ENCODE data around the gene ARHGAP28.
"Not testable (repeated sequence)": the region's sequence is repeated elsewhere in the genome, so short reads cannot be mapped to it uniquely, and the experiment has no call there.

The ARHGAP28 gene

DNA sequence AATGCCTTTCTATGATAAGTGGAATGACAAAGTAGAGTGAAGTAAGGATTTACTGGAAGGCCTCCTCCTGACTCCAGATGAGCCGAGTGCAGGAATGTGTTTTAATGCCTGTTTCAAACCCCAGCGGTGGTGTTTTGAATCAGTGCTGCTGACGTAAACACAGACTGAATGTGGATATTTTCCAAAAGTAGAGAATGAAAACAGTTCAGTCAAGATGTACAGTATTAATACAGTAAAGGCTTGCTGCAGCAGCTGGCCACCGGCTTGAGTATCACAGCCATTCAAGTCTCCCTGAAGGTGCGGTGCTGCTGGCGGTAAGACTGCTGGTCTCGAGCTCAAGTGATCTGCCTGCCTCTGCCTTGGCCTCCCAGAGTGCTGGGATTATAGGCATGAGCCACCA, 46.7 kb downstream of the ARHGAP28 start:
- DNase-seq, result no peak

DNA sequence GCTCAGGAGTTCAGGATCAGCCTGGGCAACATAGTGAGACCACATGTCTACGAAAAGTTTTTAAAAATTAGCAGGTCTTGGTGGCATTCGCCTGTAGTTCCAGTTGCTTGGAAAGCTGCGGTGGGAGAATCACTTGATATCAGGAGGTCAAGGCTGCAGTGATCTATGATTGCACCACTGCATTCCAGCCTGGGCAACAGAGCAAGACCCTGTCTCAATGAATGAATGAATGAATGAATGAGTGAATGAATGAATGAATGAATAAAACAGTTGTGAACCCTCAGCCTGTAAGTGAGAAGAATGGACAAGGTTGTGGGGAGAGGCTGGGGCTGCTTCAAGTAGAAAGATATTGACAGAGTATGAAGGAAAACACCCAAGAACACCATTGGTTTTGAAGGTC, 48.0 kb downstream of the ARHGAP28 start:
- no peak for DNase-seq

DNA sequence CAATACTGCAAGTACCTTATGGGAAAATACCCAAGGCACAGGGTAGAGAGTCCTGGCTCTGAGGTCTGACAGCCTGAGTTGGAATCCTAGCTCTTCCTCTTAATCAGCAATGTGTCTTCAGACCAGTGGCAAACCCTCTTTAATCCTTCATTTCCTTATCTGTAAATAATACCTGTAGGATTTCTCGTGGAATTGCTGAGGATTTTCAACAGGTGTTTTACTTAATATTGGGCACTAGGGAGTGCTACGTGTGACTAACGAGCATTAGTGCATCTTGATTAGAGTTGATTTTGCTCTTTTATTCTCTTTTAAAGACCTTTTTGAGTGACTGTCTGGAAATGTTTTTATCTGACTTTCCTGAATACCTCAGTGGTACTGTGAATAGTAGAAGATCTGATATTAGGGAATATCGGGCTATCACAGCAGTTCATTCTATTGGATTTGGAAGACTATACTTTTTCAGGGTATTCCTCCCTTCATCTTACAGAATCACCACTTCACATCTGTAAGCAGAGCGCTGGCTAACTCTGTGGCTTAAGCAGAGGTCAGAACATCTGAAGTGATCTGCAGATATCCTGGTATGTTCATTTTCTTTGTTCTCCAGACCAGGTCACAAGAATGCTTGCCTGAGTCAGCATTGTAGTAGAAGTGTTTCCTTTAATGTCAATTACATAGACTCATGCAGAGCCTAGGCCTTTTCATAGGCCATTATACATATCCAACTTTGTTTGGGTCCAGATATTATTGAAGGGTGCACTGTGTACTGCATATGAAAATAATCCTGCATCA, 49.1 kb downstream of the ARHGAP28 start:
- no peak for DNase-seq

DNA sequence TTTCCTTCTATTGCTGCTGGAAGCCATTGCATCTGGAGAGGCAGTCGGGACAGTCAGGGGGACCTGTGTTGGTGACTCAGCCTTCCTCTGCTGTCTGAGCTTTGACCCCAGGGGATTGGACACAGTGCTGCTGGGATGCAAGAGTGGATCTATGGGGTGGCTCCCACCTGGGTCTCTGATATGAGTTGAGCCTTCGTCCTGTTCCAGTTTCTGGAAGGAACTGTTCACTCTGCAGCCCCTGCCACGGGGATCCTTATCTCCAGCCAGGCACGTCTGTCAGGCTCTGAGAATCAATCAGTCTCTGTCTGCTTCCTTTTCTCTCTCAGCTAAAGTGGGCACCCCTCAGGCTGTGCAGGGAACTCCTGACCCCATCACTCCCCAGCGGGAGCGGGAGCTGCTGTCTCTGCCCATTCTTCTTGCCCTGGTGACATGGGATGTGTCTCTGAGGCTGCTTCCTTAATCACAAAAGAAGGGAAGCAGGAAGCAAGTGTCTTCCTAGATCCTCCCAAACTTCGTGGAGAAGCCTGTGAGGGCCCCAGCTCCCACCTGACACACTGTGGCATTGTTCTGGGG, 51.7 kb downstream of the ARHGAP28 start:
- DNase-seq, result no peak

DNA sequence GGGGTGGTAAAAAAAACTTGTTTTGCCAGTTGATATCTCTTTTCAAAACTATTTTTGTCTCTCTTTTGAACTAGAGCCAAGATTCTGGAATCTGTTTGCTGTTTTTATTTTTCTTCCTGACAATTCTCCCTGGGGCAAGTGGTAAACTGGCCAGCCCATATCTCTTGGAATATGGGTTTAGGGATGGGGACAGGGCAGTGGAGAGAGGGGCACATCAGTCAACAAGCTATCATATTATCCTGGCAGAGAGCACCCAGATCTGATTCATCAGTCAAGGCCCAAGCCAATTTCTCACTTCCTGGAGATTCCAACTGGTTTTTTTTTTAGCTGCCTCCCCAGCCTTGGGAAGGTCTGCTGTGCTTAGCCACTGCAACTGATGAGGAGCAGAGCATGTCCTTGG, 52.3 kb downstream of the ARHGAP28 start:
- DNase-seq, result no peak

DNA sequence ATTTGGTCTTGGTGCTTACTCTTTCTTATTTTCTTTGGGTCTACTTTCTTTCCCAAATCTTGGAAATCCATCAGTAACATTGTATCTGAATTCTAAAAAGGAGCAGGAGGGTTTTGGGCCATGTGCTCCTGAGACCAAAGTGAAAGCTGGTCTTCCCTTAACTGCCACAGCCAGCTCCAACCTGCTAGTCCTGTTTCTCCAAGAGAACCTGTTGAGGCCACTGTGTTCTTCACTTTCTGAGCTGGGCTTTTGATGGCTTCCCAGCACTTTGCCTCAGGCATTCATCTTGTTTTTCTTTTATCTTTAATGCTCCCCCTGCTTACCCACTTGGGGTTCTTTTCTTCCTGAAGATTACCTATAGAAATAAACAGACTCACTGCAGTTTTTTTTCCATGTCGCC, 53.3 kb downstream of the ARHGAP28 start:
- no peak for DNase-seq

DNA sequence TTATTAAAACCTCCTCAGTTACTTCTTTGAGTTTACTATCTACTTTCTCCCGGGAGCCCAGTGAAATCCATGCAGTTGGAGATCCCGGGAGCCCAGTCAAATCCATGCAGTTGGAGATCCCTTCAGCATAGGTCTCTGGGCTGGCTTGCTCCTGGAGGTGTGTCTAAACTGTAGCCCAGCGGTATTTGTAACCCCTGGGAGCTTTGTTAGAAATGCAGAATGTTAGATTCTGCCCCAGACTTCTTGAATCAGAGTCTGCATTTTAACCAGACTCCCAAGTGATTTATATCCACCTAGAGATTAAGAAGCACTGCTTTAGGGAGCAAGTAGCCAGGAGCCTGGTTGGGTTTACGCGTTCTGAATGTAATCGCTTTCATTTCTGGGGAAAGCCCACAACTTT, 54.5 kb downstream of the ARHGAP28 start:
- no peak for DNase-seq

DNA sequence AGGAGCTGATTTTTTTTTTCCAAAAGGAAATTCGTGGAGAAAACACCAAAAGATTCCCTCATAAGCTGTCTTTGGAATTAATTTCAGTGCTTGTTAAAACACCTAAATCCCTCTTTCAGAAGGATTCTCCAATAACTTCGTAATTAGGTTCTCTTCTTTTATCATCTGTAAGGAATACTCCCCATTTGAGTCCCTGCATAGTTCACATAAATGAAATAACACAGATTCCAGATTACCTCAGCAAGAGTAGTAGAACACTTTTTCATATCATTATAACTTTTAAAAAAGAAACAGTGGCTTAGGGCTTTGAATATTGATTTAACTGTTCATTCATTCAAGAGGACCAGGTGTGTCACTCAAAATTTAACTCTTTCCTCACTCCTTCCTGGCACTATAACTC, 55.5 kb downstream of the ARHGAP28 start:
- DNase-seq, result no peak

DNA sequence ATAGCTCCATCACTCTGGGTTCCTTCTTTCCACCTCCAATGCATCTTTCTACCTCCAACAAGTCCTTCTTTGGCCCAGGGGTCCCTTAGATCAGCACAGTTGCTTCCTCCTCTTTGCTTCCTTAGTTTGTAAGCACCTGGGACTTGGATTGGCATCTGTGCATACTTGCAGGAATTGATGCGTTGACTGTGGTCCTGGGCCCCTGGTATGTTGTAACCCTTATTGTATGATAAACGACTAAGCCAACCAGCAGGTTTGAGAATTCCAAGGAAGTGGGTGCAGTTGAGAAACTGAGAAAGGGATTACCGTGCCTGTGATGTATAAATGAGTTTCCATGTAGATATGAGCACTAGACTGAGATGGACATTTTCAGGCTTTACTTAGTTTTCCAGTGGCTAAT, 55.9 kb downstream of the ARHGAP28 start:
- DNase-seq, result no peak

DNA sequence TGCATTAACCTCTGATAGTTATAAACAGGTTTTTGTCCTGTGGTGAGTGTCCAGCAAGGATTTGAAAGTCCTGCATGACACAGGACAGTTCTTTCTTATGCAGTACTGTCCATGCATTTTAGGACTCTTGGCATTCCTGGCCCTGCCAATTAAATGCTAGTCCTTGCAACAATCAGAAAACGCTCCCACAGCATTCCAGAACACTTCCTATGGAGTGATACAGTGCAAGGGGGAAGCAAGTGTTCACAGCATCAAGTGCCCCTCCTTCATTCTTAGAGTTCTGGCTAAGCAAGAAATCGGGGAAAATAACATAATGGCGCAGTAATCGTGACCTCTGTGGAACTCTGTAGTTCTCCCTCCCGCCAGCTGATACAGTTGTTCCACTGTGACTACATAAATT, 62.9 kb downstream of the ARHGAP28 start:
- DNase-seq, result no peak

DNA sequence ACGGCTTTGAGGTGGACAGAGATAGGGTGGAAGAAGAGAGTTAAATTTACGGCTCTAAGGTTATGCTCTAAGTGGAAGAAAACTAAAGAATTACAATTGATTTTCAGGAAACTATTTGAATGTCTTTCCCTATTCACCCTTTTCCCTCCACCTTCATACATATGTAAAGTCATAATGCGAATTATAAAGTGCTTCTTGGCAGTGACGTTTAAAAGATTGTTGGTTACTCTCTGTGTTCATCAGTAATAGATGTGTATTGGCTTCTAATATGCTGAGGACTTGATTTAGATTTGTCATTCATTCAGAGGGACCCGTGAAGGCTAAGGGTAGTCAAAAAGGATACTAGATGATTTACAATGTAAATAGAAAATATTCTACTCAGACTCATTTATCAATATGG, 63.9 kb downstream of the ARHGAP28 start:
- DNase-seq, result no peak

DNA sequence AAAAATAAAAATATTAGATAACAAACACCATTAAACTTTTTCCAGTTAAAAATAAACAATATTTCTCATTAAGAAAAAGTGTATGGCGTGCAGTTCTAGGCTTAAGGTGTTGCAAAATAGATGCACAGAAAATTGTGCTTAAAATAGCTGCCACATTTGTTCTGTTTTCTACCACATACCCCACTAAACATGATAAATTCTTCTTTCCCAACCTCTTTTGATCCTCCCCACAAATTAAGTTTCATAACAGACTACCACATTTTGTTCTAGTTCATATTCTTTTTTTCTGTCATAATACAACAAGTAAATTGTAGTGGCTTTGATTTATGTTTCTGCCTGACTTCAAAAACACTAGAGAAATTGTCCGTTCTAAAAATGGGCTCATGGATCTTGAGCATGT, 64.5 kb downstream of the ARHGAP28 start:
- DNase-seq, result no peak

DNA sequence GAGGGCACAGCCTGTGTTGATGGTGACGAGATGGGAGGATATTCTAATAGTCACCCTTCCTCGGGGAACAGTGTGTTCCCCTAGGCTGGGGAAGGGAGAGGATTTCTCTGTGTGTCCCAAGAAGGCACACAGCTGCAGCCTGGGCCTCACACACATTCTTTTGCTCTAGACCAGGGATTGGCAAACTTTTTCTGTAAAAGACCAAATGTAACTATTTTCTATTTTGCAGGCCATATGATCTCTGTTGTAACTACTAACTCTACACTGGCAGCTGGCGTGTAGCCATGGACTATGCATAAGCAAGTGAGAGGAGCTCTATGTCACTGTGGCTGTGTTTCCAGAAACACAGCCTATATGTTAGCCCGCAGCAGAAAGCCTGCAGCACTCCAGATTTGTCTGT, 65.8 kb downstream of the ARHGAP28 start:
- DNase-seq, result no peak

DNA sequence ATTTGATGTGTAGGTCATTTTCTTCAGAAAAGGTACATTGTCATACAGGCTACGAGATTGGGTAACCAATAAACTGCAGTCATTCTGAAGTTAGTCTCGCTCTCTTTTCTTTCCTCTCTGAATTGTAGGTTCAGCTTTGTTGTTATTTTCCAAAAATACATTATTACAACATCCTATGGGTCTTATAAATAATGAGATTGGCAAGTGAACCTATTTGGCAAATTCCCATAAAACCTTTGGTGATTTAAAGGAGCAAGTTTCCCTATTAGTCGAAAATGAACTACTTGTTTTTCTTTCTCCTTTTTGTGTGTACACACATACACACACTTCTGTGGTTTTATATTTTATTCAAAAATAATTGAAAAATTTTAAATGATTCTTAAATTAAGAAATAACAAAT, 67.0 kb downstream of the ARHGAP28 start:
- DNase-seq, result no peak

DNA sequence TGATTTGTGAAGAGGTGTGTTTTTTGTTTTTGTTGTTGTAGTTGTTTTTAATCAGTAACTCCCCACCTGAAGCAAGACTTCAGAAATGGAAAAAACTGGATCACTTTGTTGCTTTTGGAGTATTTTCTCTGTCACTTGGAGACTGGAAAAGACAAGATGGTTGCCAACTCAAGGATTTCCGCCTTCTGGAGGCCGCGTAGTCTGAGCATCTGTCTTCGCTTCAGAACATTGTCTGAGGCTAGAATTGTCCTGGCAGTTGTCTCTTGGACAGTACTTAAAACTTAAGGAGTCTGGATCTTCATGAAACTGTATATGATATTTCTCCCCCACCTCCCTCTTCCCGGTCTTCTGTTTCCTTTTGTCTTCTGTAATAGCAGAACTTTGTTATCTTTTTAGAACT, 67.7 kb downstream of the ARHGAP28 start:
- DNase-seq, result no peak

DNA sequence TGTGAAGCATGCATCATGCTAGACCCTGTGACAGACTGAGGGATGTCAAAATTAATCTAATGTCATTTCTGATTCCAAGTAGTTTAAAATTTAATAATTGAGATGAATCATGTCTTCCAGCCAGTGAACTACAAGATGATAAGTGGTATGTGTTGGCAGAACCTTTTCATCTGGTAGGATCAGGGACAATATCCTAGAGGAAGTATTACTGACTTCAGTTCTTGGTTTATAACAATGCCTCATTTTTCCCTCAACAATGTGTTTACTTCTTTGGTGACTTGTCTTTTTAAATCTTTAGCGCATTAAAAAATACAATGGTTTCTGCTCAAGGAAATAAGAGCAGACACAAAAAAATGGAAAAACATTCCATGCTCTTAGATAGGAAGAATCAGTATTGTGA, 69.4 kb downstream of the ARHGAP28 start:
- no peak for DNase-seq

DNA sequence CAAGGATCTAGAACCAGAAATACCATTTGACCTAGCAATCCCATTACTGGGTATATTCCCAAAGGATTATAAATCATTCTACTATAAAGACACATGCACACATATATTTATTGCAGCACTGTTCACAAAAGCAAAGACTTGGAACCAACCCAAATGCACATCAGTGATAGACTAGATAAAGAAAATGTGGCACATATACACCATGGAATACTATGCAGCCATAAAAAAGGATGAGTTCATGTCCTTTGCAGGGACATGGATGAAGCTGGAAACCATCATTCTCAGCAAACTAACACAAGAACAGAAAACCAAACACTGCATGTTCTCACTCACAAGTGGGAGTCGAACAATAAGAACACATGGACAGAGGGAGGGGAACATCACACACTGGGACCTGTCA, 70.8 kb downstream of the ARHGAP28 start:
- DNase-seq, result not testable (repeated sequence)

DNA sequence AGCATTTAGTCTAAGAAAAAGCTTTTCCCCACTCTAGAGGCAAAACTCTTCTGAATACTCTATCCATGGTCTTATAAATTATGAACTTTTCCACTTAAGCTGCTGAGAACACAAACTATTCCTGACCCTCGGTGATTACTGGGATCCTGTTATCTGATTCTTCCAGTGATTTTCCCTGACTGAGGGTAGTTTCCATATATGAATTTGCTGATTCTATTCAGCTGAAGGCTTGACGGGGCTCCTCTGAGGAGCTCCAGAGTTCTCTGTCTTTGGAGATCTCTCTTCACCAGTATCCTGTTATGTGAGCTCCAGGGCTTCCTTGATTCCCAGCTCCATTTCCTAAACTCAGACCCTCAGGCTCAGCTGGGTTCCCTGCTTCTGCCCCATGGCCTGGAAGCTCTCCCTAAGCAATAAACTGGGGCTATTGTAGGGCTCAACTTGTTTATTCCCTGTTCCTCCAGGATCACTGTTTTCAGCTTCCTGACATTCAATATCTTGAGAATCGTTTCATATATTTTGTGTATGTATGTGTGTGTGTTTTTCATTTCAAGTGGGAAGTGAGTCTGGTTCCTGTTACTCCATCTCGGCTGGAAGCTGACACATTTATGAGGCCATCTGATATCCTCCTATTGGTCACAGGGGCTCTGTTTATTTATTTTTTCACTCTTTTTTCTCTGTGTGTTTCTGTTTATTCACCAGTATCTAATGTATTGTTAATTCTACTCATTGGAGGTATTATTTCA, 78.2 kb downstream of the ARHGAP28 start:
- no peak for DNase-seq

DNA sequence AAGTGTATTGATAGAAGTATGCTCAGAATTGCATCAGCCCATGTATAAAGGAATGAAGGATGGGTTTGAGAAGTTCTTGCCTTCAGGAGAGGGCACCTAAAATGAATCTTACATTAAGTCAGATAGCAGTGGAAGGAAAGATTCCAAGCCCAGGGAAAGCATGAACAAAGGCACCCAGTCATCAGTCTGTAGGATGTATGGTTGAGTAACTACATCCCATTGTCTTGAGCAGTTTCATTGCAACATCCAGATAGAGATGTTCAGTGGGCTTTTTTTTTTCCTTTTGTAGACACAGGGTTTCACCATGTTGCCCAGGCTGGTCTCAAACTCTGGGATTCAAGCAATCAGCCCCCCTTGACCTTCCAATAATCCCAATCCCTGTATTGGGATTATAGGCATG, 80.7 kb downstream of the ARHGAP28 start:
- no peak for DNase-seq

DNA sequence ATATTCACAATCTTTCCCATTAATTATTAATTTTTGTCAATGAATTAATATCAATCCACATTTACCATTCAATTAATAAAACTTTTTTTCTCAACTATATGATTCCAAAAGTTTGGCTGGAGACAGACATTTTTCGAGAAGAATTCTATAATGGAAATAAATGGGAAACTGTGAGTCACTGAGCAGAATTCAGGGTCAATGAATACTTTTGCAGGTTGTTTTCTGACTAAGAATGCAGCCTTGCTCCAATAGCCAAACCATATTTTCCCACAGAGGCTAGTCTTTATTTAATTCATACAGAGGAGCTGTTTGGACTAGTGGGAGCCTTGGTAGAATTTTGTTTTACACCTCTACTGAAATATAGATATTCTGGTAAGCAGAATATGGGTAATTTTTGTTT, 82.3 kb downstream of the ARHGAP28 start:
- DNase-seq, result no peak

DNA sequence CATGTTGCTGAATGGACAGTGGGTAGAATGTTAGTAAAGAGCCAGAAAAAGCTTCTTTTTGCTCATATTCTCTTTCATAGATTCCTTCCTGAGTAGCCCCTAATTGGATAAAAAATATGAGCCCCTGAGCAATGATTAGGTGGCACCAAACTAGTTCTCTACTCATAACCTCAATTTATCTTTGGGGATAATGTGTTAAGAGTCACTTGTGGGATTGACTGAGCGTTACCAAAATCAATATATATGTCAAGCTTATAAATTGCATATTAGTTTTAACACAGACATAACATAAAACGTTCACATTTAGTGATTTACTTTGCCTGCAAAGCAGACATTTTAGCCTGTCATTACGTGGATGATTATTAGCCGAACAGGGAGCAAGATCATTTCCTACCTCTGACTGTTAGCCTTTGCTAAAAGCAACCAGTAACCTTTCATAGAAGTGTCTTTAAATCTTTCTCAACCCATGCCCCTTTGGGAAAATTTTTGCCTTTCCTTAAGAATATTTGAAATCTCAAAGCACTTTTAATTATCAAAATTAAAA, 85.4 kb downstream of the ARHGAP28 start:
- DNase-seq, result no peak

DNA sequence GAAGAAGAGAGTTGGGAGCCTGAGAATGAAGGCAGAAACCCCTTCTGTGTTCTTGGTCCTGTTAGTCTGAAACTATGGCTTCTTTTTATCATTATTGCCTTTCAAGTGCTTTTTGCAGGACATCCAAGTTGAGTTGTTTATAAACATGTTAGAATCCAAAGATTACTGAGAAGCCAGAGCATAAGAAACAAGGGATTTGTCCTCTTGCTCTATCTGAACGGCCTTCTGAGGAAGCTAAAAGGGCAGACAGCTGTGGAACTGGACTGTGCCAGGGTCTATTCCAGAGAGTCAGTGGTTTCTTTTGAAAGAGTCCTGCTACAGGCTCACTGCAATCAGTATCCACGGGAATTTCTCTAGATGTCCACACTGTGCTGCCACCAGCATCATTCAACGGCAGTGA, 86.6 kb downstream of the ARHGAP28 start:
- no peak for DNase-seq

DNA sequence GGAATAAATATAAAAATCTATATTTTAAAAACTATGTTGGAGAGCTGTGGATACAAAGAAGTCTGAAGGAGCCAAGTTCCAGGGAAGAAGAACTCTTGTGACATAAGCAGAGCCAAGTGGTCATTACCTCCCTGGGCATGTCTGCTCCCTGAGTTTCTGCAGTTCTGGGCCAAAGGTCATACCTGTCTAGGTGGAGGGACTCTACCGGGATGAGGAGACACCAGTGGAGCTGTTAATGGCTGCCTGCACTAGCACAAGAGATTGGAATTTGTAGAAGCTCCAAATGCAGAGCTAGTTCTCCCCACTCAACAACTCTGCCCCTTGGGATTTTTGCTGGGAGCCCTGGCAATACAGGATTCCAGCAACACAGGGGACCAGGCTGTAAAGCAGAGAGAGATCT, 89.8 kb downstream of the ARHGAP28 start:
- DNase-seq, result no peak

DNA sequence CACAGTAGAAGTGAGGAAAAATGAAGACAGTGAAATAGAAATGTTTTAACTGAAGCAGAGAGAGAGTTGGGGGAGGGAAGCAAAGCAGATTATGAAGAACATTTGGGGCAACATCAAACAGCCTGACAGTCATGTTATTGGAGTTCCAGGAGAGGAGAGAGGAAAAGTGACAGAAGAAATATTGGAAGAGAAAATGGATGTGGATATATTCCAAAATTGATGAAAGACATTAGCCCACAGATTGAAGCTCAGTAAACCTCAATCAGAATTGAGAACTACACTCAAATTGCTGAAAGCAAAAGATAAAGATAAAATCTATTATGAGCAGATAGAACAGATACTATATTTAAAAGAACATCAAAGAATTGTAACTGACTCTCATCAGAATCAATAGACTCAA, 90.8 kb downstream of the ARHGAP28 start:
- DNase-seq, result no peak

All from activated CD4-positive, alpha-beta T cell treated with anti-CD3 and anti-CD28 coated beads for 48 hours (primary cell).